ENCODE data around the gene KRT37.
"Not testable (repeated sequence)": the region's sequence is repeated elsewhere in the genome, so short reads cannot be mapped to it uniquely, and the experiment has no call there.

KRT37 gene

DNA sequence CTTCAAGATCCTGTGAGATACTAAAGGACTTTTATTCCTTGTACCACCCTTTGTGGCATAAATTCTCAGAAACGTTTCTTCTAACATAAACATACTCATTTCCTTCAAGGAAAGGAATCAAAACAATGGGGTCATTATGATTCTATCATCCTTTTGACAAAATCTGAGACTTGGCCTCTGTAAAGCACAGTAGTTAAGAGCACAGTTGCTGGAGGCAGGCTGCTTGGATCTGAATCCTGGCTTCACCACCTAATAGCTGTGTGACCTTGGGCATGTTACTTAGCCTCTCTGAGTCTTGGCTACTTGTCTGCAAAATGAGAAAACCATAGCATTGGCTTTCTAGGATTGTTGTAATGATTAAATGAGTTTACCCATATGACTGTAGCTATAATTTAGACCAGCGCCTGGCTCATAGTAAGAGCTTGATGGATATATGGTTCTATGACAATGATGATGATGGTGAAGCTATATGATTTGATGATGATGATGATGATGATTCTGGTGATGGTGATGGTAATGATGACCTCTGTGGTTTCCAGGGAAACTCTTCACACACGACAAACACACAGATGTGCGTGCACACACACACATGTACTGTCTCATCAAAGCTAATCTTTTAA, 20.9 kb downstream of the KRT37 start:
- no peak for DNase-seq

DNA sequence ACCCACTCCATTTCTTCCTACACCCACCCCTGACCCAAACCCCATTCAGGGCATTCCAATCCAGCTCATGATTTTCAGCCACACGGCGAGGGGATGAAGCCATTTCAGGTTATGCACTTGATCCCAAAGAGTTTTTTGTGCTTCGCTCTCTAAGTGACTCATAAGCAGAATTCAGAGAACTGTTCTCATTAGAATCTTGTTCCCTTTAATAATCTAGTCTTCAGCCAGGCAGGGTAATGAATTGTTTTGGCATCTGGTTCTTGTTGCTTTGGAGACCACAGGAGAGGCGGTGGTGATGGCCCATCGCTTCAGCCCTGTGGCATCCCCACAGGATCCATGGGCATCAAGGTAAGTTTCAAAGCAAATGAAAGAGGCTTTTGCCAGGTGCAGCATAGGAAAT, 22.2 kb downstream of the KRT37 start:
- DNase-seq, result no peak

DNA sequence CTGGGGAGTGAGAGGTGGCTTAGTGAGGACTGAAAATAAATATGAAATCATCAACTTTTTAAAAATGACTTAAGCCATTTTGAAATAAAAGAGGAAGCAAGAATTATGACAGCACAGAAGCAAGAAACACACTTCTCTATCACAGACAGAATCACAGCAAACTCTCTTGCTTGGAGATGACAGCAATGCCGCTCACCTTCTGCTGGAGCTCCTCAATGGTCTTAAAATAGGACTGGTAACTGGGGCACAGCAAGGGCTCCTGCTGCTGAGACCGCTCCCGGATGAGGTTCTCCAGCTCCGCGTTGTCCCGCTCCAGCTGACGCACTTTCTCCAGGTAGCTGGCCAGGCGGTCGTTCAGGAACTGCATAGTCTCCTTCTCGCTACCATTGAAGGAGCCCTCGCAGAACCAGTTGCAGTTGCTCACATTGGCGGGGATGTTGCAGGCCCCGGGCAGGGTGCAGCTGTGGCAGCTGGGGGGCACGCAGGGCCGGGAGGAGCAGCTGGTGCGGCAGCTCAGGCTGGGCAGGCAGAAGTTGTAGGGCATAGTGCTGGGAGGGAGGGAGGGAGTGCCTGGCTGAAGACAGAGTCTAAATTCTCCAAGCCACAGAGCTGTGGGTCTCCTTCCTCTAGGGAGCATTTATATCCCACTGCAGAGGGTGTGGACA, 27.3 kb downstream of the KRT37 start, which contains the start of gene KRT31:
Gene KRT31 (minus strand): TSS at position 613 of the 665 bp plus-strand sequence. CDS start 69 bp downstream, at position 544.
- DNase-seq, result no peak

DNA sequence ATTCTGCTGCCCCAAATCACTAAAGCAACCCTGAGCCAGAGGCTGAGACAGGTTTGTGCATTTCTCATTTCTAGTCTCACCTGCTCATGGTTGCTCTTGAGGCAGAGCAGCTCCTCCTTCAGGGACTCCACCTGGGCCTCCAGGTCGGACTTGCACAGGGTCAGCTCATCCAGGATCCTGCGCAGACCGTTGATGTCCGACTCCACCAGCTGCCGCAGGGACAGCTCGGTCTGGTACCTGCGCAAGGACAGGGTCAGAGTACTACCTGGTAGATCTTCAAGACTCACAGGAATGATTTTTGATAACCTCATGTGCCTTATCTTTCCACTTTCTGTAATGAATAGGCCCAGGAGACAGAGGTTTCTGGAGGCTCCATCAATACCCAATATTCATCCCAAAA, 28.0 kb downstream of the KRT37 start:
- DNase-seq, result no peak

DNA sequence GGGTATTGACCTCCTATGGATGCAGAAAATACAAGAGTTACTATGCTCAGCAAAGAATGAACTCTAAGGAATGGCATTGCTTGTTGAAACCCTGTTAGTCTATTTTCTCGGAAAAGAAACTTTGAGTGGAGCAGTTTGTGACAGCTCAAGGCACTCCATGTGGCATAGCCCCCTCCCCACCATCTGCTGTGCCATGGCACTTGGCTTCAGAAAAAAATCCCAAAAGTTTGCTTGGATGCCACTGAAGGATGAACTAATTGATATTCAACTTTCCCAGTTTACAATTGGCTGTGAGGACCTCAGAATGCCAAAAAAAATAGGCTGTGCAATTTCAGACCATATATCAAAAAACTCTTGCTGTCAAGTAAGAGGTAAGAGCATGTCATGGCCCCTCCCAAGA, 28.8 kb downstream of the KRT37 start:
- no peak for DNase-seq

DNA sequence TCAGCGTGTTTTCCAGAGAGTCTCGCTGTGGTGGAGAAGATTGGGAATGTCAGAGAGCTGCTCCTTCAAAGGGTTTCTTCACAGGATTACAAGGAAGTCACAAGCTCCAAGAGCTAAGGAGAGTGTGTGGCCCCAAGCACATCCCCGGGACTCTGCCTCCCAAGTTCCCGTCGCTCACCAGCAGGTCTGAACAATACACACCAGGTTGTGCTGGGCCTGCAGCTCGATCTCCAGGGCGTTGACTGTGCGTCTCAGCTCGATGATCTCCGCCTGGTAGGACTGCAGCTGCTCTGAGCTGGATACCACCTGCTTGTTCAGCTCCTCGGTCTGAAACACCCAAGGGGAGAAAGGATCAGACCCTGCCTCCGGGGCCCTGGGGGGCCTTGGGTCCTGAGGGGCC, 29.3 kb downstream of the KRT37 start:
- DNase-seq, result not testable (repeated sequence)

DNA sequence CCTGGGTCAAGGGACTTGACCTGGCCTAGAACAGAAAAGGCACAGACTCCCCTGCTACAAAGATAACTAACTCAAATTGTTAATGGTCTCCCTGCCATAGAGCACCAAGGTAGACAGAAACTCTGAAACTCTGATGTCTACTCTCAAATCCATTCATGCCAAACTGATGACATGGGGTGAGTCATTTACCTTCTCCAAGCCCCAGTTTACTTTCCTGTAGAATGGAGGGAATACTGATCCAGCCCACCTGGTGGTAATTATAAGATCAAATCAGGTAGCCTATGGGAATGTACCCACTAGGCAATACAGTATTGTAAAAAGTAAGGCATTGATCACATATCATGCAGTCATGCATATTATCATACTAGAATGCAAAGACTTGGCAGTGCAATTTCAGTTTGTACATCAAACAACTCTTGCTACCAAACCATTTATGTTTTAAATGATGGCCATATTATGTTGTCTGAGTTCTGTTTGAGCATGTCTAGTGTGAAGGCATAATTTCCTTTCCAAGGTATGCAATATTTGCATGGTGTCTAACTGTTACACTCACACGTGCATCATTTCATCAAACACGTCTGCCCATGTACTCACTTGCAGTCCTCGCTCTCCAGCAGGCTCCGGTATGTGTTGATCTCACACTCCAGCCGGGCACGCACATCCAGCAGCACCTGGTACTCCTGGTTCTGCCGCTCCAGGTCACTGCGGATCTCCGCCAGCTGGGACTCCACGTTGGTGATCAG, 30.0 kb downstream of the KRT37 start:
- DNase-seq, result no peak

DNA sequence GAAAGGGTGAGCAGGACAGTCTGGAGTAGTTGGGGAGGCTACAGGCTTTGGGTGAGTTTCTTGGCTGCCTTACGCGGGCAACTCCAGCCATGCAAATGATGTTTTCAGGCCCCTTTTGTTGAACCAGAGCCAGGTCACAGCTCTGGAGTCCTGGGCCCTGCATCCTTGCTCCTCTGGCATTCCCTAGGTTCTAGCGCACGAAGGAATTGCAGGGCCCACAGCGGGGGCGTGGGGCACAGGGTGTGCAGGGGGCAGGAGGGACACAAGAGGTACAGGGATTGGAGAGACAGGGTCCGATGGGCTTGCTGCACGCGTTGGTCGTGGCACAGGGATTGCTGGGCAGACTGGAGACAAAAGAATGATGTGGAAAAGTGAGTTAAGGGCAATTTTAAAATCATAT, 30.6 kb downstream of the KRT37 start:
- DNase-seq, result no peak

DNA sequence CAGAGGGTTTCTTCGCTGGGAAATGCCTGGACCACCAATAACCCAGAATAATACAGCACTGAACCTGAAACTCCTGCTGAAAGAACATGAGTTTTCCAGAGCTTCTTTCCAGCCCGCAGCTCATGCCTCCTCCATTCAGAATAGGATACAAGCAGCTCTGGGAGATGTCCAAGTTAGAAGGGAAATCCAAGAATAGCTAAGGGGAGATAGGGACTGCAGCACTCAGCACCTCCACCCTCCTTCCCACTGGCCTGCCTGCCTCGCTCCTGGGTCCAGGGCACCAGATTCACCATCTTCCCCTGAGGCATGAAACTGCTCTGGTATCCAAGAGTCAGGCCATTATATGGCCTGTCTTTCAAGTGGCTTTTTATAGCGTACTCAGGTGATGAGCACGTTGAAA, 31.1 kb downstream of the KRT37 start:
- no peak for DNase-seq

DNA sequence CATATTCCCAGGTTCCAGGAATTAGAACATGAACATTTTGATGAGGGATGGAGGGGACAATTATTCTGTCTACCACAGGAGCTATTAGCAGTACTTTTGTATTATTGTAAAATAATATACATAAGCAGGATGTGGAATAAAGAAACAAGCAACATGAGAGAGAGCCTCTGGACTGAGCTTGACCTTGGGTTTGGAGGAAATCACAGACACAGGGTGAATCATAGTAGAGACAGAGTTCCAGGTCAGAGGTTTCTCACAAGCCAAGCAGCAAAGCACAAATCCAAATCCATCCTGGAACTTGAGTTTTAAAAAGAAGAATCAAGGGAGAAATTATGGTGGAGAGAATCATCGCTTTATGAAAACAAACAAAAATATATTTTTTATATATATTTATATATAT, 32.1 kb downstream of the KRT37 start:
- no peak for DNase-seq

DNA sequence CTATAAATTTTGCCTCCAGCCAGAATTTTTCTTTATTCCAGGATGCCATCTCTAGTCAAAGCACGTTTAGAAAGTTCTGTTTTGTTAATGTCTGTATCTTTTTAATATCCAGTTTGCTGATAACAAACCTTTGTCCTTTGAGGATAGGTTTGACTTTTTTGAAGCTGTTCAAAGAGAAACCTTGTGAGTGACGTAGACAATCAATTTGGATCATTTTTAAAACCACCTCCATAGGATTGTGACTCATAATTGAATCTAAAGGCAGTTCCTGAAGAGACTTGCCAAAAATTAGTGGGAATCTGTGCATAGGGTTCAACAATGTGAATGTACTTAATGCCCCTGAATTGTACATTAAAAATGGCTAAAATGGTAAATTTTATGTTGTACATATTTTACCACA, 32.9 kb downstream of the KRT37 start:
- no peak for DNase-seq

DNA sequence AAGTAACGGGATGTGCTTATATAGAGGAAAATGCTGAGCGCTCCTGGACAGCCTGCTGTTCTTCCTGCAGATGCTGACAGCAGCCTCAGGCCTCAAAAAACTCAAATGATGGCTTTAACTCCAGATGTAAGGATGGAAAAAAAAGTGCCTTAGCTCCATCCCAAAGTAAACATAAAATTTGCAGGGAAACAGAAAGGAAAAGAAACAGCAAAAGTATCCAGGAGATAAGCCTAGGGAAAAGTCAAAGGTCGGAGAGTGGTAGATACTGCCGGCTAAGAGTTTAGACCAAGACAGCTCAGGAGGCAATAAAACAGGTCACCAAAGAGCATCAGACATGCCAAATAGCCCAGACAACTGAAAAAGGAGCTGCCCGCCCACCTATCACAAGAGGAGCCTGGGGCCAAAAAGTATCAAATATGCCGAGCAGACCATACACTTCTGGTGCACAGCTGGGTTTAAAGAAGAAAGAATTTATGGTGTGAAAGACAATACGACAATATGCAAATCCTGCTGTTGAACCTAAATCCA, 33.9 kb downstream of the KRT37 start:
- no peak for DNase-seq

DNA sequence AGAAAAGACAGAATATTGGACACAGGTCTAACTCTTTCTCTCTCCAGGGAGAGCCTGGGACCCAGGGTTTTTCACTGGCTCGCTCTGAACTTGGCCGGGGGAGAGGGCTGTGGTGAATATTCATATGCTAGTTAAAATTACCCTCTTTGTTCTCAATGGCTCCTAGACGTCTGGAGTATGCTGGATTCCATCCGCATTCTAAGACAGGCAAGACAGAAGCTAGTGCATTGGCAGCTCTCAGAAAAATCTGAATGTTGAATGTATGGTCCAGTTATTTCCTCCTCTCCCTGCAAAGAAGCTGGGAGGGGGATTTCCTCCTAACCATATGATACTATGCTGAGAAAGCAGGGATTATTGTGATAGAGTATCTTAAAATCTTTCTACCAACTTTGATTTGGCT, 36.7 kb downstream of the KRT37 start:
- no peak for DNase-seq

DNA sequence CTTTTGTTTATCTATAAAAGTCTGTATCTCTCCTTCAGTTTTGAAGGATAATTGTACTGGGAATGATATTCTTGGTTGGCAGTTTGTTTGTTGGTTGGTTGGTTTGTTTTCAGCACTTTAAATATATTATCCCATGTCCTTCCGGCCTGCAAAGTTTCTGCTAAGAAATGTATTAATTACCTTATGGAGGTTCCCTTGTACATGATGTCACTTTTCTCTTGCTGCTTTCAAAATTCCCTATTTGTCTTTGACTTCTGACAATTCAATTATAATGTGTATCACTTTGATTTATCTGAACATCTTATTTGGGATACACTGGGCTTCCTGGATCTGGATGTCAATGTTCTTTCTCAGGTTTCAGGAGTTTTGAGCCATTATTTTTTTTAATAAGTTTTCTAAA, 38.2 kb downstream of the KRT37 start:
- no peak for DNase-seq

DNA sequence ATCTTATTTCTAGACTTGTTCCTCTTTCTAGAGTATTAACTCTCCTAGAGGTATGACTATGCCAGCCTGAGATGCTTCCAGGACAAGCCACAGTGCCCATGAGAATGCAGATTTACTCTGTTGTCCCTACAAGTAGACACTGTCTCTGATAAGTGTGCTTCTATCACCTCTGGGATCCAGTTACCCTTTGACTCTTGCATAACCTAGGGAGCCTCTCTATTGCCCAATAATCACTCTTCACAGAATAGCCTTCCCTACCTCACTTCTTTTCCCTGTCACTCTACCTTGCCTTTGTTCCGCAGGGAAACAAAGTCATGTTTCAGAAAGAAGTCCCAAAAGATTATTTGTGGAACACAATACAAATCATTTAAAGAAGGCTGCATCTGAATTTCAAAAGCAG, 40.7 kb downstream of the KRT37 start:
- DNase-seq, result no peak

DNA sequence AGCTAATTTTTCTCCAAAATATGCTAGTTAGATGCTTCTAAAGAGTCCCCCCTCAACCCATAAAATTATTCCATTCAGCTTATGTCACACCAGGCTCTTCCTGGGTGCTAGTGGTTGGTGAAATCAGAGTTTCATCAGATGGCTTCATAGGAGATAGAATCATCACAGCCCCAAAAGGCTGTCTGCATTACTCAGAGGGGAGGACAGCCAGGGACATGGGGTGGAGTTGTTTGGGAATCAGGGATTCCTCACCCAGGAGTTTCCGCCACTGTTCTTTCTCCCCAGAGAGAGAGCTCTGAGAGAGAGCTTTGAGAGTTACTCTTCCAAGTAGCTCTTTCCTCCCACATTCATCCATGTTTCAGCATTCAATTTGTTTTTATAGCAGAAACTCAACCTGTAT, 42.0 kb downstream of the KRT37 start:
- DNase-seq, result no peak

DNA sequence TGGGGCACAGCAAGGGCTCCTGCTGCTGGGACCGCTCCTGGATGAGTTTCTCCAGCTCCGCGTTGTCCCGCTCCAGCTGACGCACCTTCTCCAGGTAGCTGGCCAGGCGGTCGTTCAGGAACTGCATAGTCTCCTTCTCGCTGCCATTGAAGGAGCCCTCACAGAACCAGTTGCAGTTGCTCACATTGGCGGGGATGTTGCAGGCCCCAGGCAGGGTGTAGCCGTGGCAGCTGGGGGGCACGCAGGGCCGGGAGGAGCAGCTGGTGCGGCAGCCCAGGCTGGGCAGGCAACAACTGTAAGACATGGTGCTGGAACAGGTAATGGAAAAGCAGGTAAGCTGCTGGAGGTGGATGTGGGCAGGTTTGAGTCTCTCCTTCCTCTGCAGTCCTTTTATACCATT, 42.4 kb downstream of the KRT37 start, which contains the start of gene KRT34:
Gene KRT34 (minus strand): TSS at position 364 of the 400 bp plus-strand sequence. CDS start 60 bp downstream, at position 304.
- not testable (repeated sequence) for DNase-seq

DNA sequence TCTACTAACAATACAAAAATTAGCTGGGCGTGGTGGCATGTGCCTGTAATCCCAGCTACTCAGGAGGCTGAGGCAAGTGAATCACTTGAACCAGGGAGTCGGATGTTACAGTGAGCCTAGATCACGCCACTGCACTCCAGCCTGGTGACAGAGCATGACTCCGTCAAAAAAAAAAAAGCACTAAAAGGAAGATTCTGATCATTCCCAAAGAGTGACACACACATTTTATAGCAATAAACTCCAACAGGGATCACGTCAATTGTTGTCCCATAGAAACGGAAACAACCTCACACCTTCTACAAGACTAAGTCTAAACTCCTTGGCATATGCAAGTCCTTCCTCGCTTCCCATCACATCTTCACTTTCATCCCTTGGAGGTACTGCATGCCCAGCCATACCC, 44.3 kb downstream of the KRT37 start:
- DNase-seq, result not testable (repeated sequence)

DNA sequence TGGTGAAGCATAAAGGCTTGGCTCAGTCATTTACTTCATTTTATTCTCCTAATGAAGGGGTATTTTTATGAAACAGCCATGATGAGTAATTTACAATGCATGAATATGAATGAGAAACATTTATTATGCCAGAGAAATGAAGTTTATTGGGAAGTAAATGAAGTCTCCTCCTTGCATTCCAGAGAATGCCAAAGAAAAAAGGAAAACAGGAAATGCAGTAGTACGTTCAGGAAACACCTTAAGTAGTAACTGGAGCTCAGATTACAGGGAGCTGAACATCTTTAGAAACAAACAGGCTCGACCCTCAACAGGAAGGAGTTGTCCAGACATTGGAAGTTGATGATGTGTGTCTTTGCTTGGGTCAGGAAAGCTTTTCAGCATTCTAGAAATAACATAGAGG, 46.8 kb downstream of the KRT37 start:
- no peak for DNase-seq

All from GDM1 (cell line).